MM.1S (cell line): ENCODE results near the gene SLC17A9.

ENCODE experiments used
- DNase-seq: peaks from one replicate; pipeline ENCODE4 v3.0.0-alpha.2; 2015
- H2AFZ ChIP-seq: fragments of 300-600 bp; sonication (generic); 2 replicates; pipeline ENCODE4 v1.6.0; 2016; ENCODE audit warnings: antibody characterized with exemption, low read length
- H3F3A ChIP-seq: fragments of 300-600 bp; sonication (generic); 2 replicates; pipeline ENCODE4 v1.6.1; 2016; ENCODE audit warnings: mild to moderate bottlenecking, antibody characterized with exemption, low read length, moderate library complexity, mixed read lengths; ENCODE audit not compliant: insufficient read depth
- H3K27ac ChIP-seq: fragments of 300-600 bp; sonication (generic); 2 replicates; pipeline ENCODE4 v1.5.1; 2016; ENCODE audit warnings: mild to moderate bottlenecking, low read length
- H3K27me3 ChIP-seq: fragments of 300-600 bp; sonication (generic); replicated peaks from 2 replicates; pipeline ENCODE4 v1.6.0; 2016; ENCODE audit warnings: low read length; ENCODE audit not compliant: insufficient read depth
- H3K36me3 ChIP-seq: fragments of 300-600 bp; sonication (generic); replicated peaks from 2 replicates; pipeline ENCODE4 v1.6.1; 2016; ENCODE audit warnings: mild to moderate bottlenecking, low read length, mixed read lengths; ENCODE audit not compliant: insufficient read depth
- H3K4me1 ChIP-seq: fragments of 300-600 bp; sonication (generic); 2 replicates; pipeline ENCODE4 v1.6.1; 2016; ENCODE audit warnings: low read length, mixed read lengths
- H3K4me2 ChIP-seq: fragments of 300-600 bp; sonication (generic); 2 replicates; pipeline ENCODE4 v1.6.0; 2016; ENCODE audit warnings: low read depth, low read length
- H3K4me3 ChIP-seq: fragments of 300-600 bp; sonication (generic); 2 replicates; pipeline ENCODE4 v1.5.1; 2016; ENCODE audit warnings: low read length, mixed read lengths
- H3K79me2 ChIP-seq: fragments of 300-600 bp; sonication (generic); 2 replicates; pipeline ENCODE4 v1.6.1; 2016; ENCODE audit warnings: mixed run types, low read length, mixed read lengths
- H3K9ac ChIP-seq: fragments of 300-600 bp; sonication (generic); 2 replicates; pipeline ENCODE4 v1.6.1; 2016; ENCODE audit warnings: low read length, mixed read lengths
- H3K9me2 ChIP-seq: fragments of 300-600 bp; sonication (generic); replicated peaks from 2 replicates; pipeline ENCODE4 v1.6.1; 2016; ENCODE audit warnings: mild to moderate bottlenecking, low read length, mixed read lengths; ENCODE audit not compliant: insufficient read depth
- H3K9me3 ChIP-seq: fragments of 300-600 bp; sonication (generic); replicated peaks from 2 replicates; pipeline ENCODE4 v1.6.1; 2016; ENCODE audit warnings: mild to moderate bottlenecking, low read length, mixed read lengths; ENCODE audit not compliant: insufficient read depth
- H4K20me1 ChIP-seq: fragments of 300-600 bp; sonication (generic); 2 replicates; pipeline ENCODE4 v1.6.1; 2016; ENCODE audit warnings: mild to moderate bottlenecking, low read length, moderate library complexity, mixed read lengths; ENCODE audit not compliant: insufficient read depth
- EZH2 ChIP-seq: fragments of 300-600 bp; sonication (generic); optimal IDR thresholded peaks from 2 replicates; pipeline ENCODE3; 2017; ENCODE audit warnings: low read depth, mild to moderate bottlenecking, antibody characterized with exemption, low read length, mixed read lengths
- EZH2phosphoT487 ChIP-seq: fragments of 300-600 bp; sonication (generic); IDR thresholded peaks from 2 replicates; pipeline ENCODE4 v1.6.1; 2018; ENCODE audit warnings: antibody characterized with exemption, low read length
- TF ChIP-seq, protein P1 (sequence below): fragments of 300-600 bp; sonication (generic); IDR thresholded peaks from 2 replicates; pipeline ENCODE4 v1.5.1; 2016; ENCODE audit warnings: antibody characterized with exemption, low read length, mixed read lengths

Gene SLC17A9

DNA sequence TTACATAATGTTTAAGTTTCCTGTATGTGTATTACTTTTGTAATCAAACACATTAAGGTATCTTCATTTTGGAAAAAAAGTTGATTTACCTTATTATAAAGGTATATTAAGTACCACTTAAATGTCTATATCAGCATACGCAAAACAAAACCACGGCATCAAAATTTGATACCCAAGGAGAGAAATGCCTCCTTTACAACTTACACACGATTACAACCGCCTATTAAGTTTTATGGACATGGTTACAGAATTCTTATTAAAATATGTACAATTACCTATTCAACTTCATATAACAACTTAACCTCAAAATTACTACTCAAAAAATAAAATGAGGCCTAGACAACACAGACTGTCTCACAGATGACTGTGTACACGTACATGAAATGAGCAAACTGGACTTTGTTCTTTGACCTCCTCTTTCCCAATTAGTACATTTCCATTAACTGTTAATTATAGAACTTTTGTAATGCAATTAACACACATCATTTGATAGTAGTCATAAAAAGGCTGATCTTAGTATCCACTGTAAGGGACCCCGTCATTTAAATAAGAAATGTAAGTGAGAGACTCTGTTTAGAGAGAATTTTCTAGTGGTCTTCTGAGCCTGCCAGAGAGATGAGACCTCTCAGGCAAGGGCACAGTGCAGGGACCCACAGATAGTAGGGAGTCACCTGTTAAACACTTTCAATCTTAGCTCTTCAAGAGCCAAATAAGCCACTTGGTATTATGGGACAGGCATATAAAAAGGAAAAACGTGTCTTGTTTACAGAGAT lies 28.7 kb upstream of the SLC17A9 start:
- peaks cover 8% of the 10 kb centered on the region; the same call in 1 of the 2 replicates for H3F3A ChIP-seq
- peaks cover 16% of the 10 kb centered on the region for H3K4me1 ChIP-seq

DNA sequence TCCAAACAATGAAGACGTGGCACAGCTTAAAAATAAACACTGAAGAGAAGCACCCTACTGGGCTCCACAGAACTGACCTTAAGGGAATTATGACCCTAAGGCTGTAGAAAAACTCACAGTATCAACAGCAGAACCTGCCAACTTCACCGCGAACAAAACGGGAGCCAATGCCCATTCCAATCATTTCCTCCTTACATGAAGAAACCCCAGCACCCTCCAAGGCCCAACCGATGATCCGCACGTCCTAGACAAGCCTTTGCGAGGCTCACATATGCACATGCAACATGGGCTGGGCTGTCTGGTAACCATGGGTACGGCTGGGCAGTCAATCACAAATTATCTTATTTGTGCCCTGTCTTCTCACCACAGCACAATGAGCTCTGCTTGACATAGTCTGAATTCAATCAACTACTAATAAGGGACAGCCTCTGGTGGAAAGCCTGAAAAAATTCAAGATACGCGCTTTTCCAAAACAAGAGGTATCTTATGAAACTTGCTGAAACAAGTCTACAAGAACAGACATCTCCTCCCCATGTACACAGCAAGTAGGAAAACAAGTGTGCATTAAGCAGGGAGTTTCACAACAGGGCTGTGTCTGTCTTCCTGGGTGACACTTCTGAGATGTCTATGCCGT lies 27.9 kb upstream of the SLC17A9 start:
- H3K27ac ChIP-seq: no peak overlapping the region
- peaks cover 8% of the 10 kb centered on the region; the same call in 1 of the 2 replicates for H3F3A ChIP-seq
- H3K79me2 ChIP-seq: peaks cover 94% of the 10 kb centered on the region
- no peaks in the 10 kb centered on the region for H3K27me3 ChIP-seq
- peaks cover 54% of the 10 kb centered on the region for H4K20me1 ChIP-seq
- H3K9me2 ChIP-seq: no peaks in the 10 kb centered on the region
- H2AFZ ChIP-seq: no peak overlapping the region
- peak overlapping the region; percentile 88 for H3K4me2 ChIP-seq
- H3K9me3 ChIP-seq: no peaks in the 10 kb centered on the region
- TF ChIP-seq, protein P1, sequence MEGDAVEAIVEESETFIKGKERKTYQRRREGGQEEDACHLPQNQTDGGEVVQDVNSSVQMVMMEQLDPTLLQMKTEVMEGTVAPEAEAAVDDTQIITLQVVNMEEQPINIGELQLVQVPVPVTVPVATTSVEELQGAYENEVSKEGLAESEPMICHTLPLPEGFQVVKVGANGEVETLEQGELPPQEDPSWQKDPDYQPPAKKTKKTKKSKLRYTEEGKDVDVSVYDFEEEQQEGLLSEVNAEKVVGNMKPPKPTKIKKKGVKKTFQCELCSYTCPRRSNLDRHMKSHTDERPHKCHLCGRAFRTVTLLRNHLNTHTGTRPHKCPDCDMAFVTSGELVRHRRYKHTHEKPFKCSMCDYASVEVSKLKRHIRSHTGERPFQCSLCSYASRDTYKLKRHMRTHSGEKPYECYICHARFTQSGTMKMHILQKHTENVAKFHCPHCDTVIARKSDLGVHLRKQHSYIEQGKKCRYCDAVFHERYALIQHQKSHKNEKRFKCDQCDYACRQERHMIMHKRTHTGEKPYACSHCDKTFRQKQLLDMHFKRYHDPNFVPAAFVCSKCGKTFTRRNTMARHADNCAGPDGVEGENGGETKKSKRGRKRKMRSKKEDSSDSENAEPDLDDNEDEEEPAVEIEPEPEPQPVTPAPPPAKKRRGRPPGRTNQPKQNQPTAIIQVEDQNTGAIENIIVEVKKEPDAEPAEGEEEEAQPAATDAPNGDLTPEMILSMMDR: no peak
- no peak for TF ChIP-seq EZH2
- TF ChIP-seq EZH2phosphoT487: no peak
- H3K36me3 ChIP-seq: no peaks in the 10 kb centered on the region
- H3K4me3 ChIP-seq: peak overlapping the region; percentile 82
- DNase-seq: no peak
- H3K9ac ChIP-seq: peak overlapping the region; percentile 95; the same call in 1 of the 2 replicates
- peaks cover 16% of the 10 kb centered on the region for H3K4me1 ChIP-seq

More for the DNA sequence above, 28.7 kb upstream of the SLC17A9 start:
- Histone ChIP-seq H3K9me2 (no peaks in the 10 kb centered on the region), H3K36me3 (no peaks in the 10 kb centered on the region), H4K20me1 (peaks cover 61% of the 10 kb centered on the region), H3K4me2 (peak overlapping the region; percentile 88), H3K27ac (no peak overlapping the region), H3K4me3 (no peak overlapping the region), H3K9ac (no peak overlapping the region), H3K27me3 (no peaks in the 10 kb centered on the region), H3K79me2 (peaks cover 94% of the 10 kb centered on the region), H3K9me3 (no peaks in the 10 kb centered on the region), H2AFZ (no peak overlapping the region)
- DNase-seq: no peak
- no peak for TF ChIP-seq EZH2phosphoT487
- no peak for TF ChIP-seq EZH2
- TF ChIP-seq, protein P1: no peak

DNA sequence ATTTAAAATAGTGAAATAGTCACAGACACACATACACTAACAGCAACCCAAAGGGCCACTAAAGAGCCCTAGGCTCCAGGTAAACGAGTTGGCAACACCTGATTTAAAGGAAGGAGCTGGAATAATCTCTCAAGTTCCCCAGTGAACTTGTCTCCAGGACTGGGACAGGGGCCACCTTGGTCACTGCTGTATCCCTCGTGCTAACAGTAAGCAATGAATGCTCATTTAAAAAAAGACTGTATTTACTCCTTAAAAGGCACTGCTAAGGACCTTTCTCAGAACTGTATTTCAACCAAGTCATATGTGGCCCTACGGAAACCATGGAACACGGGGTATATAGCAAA lies 27.5 kb upstream of the SLC17A9 start:
- Histone ChIP-seq H3K36me3 (no peaks in the 10 kb centered on the region), H3F3A (peaks cover 8% of the 10 kb centered on the region; the same call in 1 of the 2 replicates), H3K9me2 (no peaks in the 10 kb centered on the region), H3K4me1 (peaks cover 13% of the 10 kb centered on the region), H4K20me1 (peaks cover 49% of the 10 kb centered on the region), H3K27me3 (no peaks in the 10 kb centered on the region), H3K4me3 (peak overlapping the region; percentile 82), H2AFZ (no peak overlapping the region), H3K27ac (peak overlapping the region; percentile 83; the same call in 1 of the 2 replicates), H3K79me2 (peaks cover 94% of the 10 kb centered on the region), H3K9ac (peak overlapping the region; percentile 95), H3K9me3 (no peaks in the 10 kb centered on the region), H3K4me2 (peak overlapping the region; percentile 88)
- no peak for TF ChIP-seq EZH2
- TF ChIP-seq, protein P1: no peak
- no peak for TF ChIP-seq EZH2phosphoT487
- no peak for DNase-seq
